Adrenal gland (tissue), 5 donors: ENCODE data around the gene RBM48.

ENCODE experiments used
- CTCF ChIP-seq, 6 experiments: fragments of 450-650 bp in 4 of 6; fragments of 200-600 bp in 2 of 6; sonication (generic) in 1 of 6; IDR thresholded peaks; 1 replicate in 5 of 6; 2 replicates in 1 of 6; pipeline versions ENCODE4 v1.5.1 to v1.8.0; 2016 to 2021; ENCODE audit warnings: antibody characterized with exemption in 6 of 6, mild to moderate bottlenecking in 2 of 6, moderate library complexity in 1 of 6
- POLR2A ChIP-seq, 2 donors: fragments of 450-650 bp; IDR thresholded peaks; one replicate each; pipeline ENCODE4 v1.6.1; 2017; ENCODE audit warnings: antibody characterized with exemption in 2 of 2, mild to moderate bottlenecking in 2 of 2, moderate library complexity in 1 of 2
- donor health status: DM: no; HTN: no; CAD: no.

DNA sequence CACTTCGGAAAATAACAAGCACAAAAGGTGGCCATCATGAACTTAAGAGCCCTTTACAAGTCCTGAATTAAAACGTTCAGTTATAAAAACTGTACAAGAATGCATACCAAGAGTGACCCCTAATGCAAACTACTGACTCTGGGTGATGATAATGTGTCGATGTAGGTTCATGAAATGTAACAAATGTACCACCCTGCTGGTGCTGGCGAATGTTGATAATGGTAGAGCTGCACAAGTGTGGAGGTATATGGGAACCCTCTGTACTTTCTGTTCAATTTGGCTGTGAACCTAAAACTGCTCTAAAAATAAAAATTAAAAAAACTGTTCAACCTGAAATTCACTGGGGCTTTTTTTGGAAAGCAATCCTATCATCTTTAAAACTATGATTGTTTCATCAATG lies 58.2 kb downstream of the RBM48 start:
- TF ChIP-seq CTCF (IDR thresholded peaks at IDR 0.05) = no peak
- TF ChIP-seq POLR2A (IDR thresholded peaks at IDR 0.05) = no peak
